NCI-H1436 treated with DMSO at 0.1 percent for 48 hours (cell line): Measurements from ENCODE around the gene MRPS7.

Experiments used
- DNase-seq: peaks from one replicate; lab custom pipeline; 2025; lab: John Stamatoyannopoulos, UW

The MRPS7 gene

GRCh38 chr17:75313941-75314551, 52.4 kb downstream of the MRPS7 start:
- DNase-seq: no peak

GRCh38 chr17:75315541-75316243, 54.0 kb downstream of the MRPS7 start:
- no peak for DNase-seq
